BJ (cell line): ENCODE results near the gene TMED5. TPM values are rescaled to one million over a fixed set of nuclear protein-coding genes. Genes with fewer than 3 reads are reported as not detected.
"Not testable (repeated sequence)": the region's sequence is repeated elsewhere in the genome, so short reads cannot be mapped to it uniquely, and the experiment has no call there.

Experiments used
- CTCF ChIA-PET: fragments of 350-600 bp; formaldehyde crosslinking; extraction: SDS; loops from one replicate; lab custom pipeline; 2021; ENCODE audit warnings: antibody characterized with exemption, inconsistent platforms; lab: Yijun Ruan, JAX
- POLR2A ChIA-PET: fragments of 300-600 bp; sonication (Branson Sonifier 250); formaldehyde crosslinking; extraction: SDS; loops from one replicate; lab custom pipeline; 2021; ENCODE audit warnings: antibody characterized with exemption; lab: Charles Lee
- DNase-seq: peaks from one replicate; pipeline ENCODE4 v3.0.0-alpha.2; 2011; ENCODE audit warnings: low read depth
- H3K27me3 ChIP-seq: 2 replicates; pipeline ENCODE4 v1.6.0; 2011; ENCODE audit warnings: low read length; ENCODE audit not compliant: control insufficient read depth, insufficient read depth
- H3K36me3 ChIP-seq: 2 replicates; pipeline ENCODE4 v1.5.1; 2011; ENCODE audit warnings: low read length; ENCODE audit not compliant: control insufficient read depth, insufficient read depth
- H3K4me3 ChIP-seq: 2 replicates; pipeline ENCODE4 v1.5.1; 2011; ENCODE audit warnings: low read depth, mild to moderate bottlenecking, control low read depth, low read length
- polyA minus RNA-seq: library from RNA; depleted of rRNA, polyadenylated mRNA; stranded (reverse); fragments of >200 nt; gene quantifications from 2 replicates; pipeline ENCODE4 v1.2.3, GENCODE V29; 2011; rRNA and poly(A)+ RNA removed
- polyA plus RNA-seq: library from polyadenylated mRNA; depleted of rRNA; stranded (reverse); fragments of >200 nt; gene quantifications from 2 replicates; pipeline ENCODE4 v1.2.3, GENCODE V29; 2011; rRNA removed
- TF ChIP-seq, protein P1 (sequence below): IDR thresholded peaks from 2 replicates; pipeline ENCODE4 v1.5.1; 2011; ENCODE audit warnings: low read depth, mild to moderate bottlenecking, control low read depth, inconsistent platforms, low read length, moderate library complexity; ENCODE audit not compliant: insufficient read depth

Gene TMED5
- polyA plus RNA-seq = 25.0 and 43.0 TPM in 2 replicates
- polyA minus RNA-seq = 15.5 and 16.6 TPM in 2 replicates

DNA sequence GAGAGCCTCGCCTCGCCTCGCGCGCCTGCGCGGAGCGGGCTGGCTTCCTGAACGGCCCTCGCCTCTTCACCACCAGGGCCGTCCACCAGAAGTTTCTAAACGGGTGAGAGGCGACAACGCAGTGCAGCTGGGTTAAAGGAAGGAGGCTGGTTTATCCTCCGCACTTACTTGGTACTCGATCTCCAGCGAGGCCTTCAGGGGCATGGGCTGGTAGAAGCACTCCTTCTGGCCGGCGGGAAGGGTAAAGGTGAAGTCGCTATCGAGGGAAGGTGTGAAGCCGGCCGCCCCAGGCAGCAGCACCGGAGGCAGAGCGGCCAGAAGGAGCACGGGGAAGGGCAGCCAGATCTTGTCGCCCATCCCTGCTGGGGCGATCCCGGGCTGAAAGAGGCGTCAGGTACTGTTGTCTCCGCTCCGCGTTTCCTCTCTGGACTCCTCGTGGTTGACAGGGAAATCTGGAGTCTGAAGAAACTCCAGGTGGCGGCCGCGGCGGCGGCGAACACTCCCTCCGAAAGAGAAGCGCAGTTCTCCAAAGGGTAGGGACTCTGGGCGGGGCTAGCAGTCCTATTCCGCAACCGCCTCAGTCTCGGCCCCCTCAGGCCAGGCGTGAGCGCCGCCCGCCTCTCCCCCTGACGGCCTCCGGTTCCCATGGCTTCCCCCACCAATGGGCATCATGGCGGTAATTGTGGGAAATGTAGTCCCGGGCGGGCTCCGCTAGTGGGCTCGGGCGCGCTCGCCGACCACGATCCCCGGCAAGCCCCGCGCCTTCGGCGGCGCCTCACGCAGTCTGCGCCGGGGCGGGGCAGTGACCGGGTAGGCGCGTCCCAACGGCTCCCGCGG, at the start of gene TMED5:
TMED5 (minus strand) TSS at position 528 of the 837 bp plus-strand sequence; CDS start at position 357, 171 bp downstream.
- peaks cover 2% of the 10 kb centered on the region; the same call in 1 of the 2 replicates for H3K36me3 ChIP-seq
- TF ChIP-seq, protein P1, sequence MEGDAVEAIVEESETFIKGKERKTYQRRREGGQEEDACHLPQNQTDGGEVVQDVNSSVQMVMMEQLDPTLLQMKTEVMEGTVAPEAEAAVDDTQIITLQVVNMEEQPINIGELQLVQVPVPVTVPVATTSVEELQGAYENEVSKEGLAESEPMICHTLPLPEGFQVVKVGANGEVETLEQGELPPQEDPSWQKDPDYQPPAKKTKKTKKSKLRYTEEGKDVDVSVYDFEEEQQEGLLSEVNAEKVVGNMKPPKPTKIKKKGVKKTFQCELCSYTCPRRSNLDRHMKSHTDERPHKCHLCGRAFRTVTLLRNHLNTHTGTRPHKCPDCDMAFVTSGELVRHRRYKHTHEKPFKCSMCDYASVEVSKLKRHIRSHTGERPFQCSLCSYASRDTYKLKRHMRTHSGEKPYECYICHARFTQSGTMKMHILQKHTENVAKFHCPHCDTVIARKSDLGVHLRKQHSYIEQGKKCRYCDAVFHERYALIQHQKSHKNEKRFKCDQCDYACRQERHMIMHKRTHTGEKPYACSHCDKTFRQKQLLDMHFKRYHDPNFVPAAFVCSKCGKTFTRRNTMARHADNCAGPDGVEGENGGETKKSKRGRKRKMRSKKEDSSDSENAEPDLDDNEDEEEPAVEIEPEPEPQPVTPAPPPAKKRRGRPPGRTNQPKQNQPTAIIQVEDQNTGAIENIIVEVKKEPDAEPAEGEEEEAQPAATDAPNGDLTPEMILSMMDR = 0 out of 2 replicates have a peak, but pooled peaks have one; percentile 26
- ChIA-PET POLR2A (no interaction called here), CTCF (no interaction called here)
- peak; percentile 91 for DNase-seq
- peak within 1 kb of the TSS; percentile 94 for H3K4me3 ChIP-seq
- H3K27me3 ChIP-seq = no peaks in the 10 kb centered on the region

DNA sequence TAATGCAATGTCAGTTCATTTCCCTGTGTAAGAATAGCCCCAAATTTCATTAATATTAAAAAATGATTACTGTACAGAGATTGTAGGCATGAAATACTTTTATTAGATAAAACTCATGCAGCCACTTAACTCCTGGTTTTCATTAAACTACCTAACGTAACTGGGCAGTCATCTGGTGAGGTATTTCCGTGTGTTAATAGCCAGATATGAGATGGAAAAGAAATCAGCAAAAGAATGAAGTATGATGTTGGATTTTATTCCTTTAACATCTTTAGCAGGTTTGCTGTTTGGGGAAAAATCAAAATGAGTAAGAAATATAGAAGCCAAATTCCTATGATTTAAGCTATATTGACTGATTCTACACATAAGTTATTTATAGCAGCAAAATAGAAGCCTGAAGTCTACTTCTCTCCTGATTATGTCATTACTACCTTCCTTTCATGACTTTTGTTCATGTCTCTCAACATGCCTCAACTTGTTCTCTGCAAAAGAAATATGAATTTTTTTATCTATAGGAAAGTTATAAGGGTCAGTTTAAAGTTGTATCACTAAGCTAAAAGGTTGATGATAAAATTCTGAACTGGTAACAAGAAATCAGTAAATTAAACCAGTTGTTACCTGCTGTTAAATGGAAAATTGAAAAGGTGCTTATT, 42.9 kb upstream of the TMED5 start:
- H3K27me3 ChIP-seq = no peaks in the 10 kb centered on the region
- ChIA-PET POLR2A (no interaction called here), CTCF (interaction anchor here (1.1 kb wide), 1 partner anchor 15 kb away, joined by 3 read pairs; no protein-coding TSS in a partner anchor)
- H3K36me3 ChIP-seq = peaks cover 2% of the 10 kb centered on the region; the same call in 1 of the 2 replicates
- DNase-seq = no peak
- no peak overlapping the region for H3K4me3 ChIP-seq
- TF ChIP-seq, protein P1 = no peak

DNA sequence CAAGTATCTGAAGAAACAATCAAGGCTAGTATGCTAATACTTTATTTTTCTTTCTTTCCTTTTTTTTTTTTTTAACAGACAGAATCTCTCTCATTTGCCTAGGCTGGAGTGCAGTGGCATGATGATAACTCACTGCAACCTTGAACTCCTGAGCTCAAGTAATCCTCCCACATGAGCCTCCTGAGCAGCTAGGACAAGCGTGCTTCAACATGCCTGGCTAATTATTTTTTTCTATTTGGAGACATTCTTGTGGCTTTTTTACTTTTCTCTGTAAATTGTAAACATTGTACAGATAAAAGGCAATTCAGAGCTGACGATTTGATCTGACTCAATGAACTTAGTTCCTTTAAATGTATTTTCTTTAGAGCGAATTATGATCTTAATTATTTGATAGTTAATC, 41.7 kb upstream of the TMED5 start:
- TF ChIP-seq, protein P1 = no peak
- ChIA-PET POLR2A (no interaction called here), CTCF (no interaction called here)
- H3K27me3 ChIP-seq = no peaks in the 10 kb centered on the region
- no peak overlapping the region for H3K4me3 ChIP-seq
- DNase-seq = no peak
- peaks cover 2% of the 10 kb centered on the region; the same call in 1 of the 2 replicates for H3K36me3 ChIP-seq

DNA sequence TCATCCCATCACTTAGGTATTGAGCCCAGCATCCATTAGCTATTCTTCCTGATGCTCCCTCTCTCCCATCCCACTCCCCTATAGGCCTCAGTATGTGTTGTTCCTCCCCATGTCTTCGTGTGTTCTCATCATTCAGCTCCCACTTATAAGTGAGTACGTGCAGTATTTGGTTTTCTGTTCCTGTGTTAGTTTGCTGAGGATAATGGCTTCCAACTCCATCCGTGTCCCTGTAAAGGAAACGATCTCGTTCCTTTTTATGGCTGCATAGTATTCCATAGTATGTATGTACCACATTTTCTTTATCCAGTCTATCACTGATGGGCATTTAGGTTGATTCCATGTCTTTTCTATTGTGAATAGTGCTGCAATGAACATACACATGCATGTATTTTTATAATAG, 40.5 kb upstream of the TMED5 start:
- H3K36me3 ChIP-seq, POLR2A ChIA-PET, CTCF ChIA-PET, H3K27me3 ChIP-seq, DNase-seq, H3K4me3 ChIP-seq: not testable (repeated sequence)

DNA sequence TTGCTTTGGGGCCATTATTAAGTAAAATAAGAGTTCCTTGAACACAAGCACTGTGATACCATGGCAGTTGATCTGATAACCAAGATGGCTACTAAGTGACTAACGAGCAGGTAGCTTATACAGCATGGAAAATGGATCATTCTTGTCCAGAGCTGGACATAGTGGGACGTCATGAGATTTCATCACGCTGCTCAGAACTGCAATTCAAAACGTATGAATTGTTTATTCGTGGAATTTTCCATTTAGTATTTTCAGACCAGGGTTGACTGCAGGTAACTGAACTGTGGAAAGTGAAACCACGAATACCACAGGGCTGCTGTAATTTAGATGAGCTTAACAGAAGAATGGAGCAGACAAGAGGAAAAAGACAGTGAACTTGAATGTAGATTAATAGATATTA, 39.2 kb upstream of the TMED5 start:
- Histone ChIP-seq H3K4me3 (no peak overlapping the region), H3K27me3 (no peaks in the 10 kb centered on the region), H3K36me3 (peaks cover 2% of the 10 kb centered on the region; the same call in 1 of the 2 replicates)
- CTCF ChIA-PET = interaction anchor here (1.6 kb wide), 1 partner anchor 10 kb away, joined by 4 read pairs; no protein-coding TSS in a partner anchor
- TF ChIP-seq, protein P1 = no peak
- POLR2A ChIA-PET = no interaction called here
- DNase-seq = no peak
